CD4-positive, CD25-positive, alpha-beta regulatory T cell (primary cell): ENCODE measurements around the gene LOXHD1. TPM values are rescaled to one million over a fixed set of nuclear protein-coding genes. Genes with fewer than 3 reads are reported as not detected.

Experiments
- ATAC-seq, 2 donors: fragments of 150-1000 bp; cut with Tn5 transposase; one replicate each; pipeline ENCODE4 v1.10.0; 2021; ENCODE audit warnings: low read depth in 2 of 2, moderate number of reproducible peaks in 2 of 2, moderate library complexity in 1 of 2
- DNase-seq, 3 donors: peaks; one replicate each; pipeline versions ENCODE4 v3.0.0 to v3.0.0-alpha.2; 2012 to 2022; ENCODE audit warnings: mixed read lengths in 1 of 3
- H3K27ac ChIP-seq: one replicate; pipeline ENCODE4 v1.7.0; 2013; ENCODE audit warnings: mild to moderate bottlenecking, low read length; ENCODE audit not compliant: insufficient read depth, poor library complexity, severe bottlenecking
- H3K27me3 ChIP-seq: one replicate; pipeline ENCODE4 v1.7.0; 2013; ENCODE audit warnings: low read length; ENCODE audit not compliant: control insufficient read depth, insufficient read depth
- H3K36me3 ChIP-seq: one replicate; pipeline ENCODE4 v1.7.0; 2013; ENCODE audit warnings: mild to moderate bottlenecking, low read length, moderate library complexity; ENCODE audit not compliant: control insufficient read depth, insufficient read depth
- H3K4me1 ChIP-seq: 2 replicates; pipeline ENCODE4 v1.7.0; 2013; ENCODE audit warnings: mild to moderate bottlenecking, low read length; ENCODE audit not compliant: insufficient read depth, control insufficient read depth, poor library complexity, severe bottlenecking
- H3K4me3 ChIP-seq: one replicate; pipeline ENCODE4 v1.7.0; 2013; ENCODE audit warnings: low read depth, mild to moderate bottlenecking, low read length, moderate library complexity
- H3K9me3 ChIP-seq, 2 experiments: 1 replicate in 1 of 2; 2 replicates in 1 of 2; pipeline ENCODE4 v1.7.0; 2013; ENCODE audit warnings: low read length in 2 of 2, mild to moderate bottlenecking in 1 of 2, moderate library complexity in 1 of 2; ENCODE audit not compliant: control insufficient read depth in 2 of 2
- H3K27ac Mint-ChIP-seq, 3 donors: one replicate each; pipeline ENCODE4 v1.8.0; 2020 to 2022; ENCODE audit warnings: mild to moderate bottlenecking in 3 of 3, mixed read lengths in 3 of 3, moderate library complexity in 2 of 3
- H3K27me3 Mint-ChIP-seq: one replicate; pipeline ENCODE4 v1.8.0; 2022; ENCODE audit warnings: mild to moderate bottlenecking, mixed read lengths
- H3K36me3 Mint-ChIP-seq: one replicate; pipeline ENCODE4 v1.8.0; 2020; ENCODE audit warnings: mixed read lengths
- H3K4me1 Mint-ChIP-seq, 4 donors: one replicate each; pipeline ENCODE4 v1.8.0; 2020 to 2022; ENCODE audit warnings: mixed read lengths in 4 of 4, mild to moderate bottlenecking in 1 of 4
- H3K4me3 Mint-ChIP-seq, 4 donors: one replicate each; pipeline ENCODE4 v1.8.0; 2020 to 2022; ENCODE audit warnings: mild to moderate bottlenecking in 4 of 4, mixed read lengths in 4 of 4, moderate library complexity in 3 of 4
- H3K9me3 Mint-ChIP-seq, 7 donors: one replicate each; pipeline ENCODE4 v1.8.0; 2020 to 2022; ENCODE audit warnings: mixed read lengths in 7 of 7, mild to moderate bottlenecking in 3 of 7, moderate library complexity in 2 of 7
- polyA plus RNA-seq, 4 donors: library from polyadenylated mRNA; unstranded; fragments of 300-500 nt; fragmentation: Illumina TruSeq; gene quantifications; one replicate each; pipeline ENCODE4 v1.2.3, GENCODE V29; 2021
- total RNA-seq: library from RNA; stranded (reverse); gene quantifications from one replicate; pipeline ENCODE4 v1.2.3, GENCODE V29; 2022

The LOXHD1 gene
- total and polyA plus RNA-seq, 5 donors from 2014 or later: not detected

DNA sequence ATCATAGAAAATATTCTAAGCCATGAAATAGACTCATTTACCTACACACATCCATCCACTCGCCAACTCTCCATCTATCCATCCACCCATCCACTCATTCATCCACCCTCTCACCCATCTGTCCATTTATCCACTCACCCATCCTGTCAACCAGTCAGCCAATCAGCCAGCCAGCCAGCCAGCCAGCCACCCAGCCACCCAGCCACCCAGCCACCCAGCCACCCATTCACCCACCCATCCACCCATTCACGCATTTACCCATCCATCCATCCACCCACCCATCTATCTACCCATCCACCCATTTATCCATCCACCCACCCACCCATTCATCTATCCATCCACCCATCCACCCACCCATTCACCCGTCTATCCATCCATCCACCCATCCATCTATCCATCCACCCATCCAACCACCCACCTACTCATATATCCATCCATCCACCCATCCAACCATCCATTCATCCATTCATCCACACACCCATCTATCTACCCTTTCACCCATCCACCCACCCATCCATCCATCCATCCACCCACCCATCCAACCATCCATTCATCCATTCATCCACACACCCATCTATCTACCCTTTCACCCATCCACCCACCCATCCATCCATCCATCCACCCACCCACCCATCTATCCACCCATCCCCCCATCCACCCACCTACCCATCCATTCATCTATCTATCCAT lies 185.1 kb downstream of the LOXHD1 start:
- no peaks in the 10 kb centered on the region for H3K36me3 Mint-ChIP-seq
- DNase-seq: no peak
- Histone ChIP-seq H3K36me3 (no peaks in the 10 kb centered on the region), H3K4me3 (no peak overlapping the region), H3K4me1 (no peaks in the 10 kb centered on the region), H3K9me3 (no peaks in the 10 kb centered on the region), H3K27ac (no peak overlapping the region), H3K27me3 (no peaks in the 10 kb centered on the region)
- peaks cover 0 to 2% (median 0%) of the 10 kb centered on the region in 7 donors for H3K9me3 Mint-ChIP-seq
- no peak for ATAC-seq
- H3K27ac Mint-ChIP-seq: no peak overlapping the region
- H3K4me3 Mint-ChIP-seq: no peak overlapping the region
- H3K4me1 Mint-ChIP-seq: peaks cover 0 to 4% (median under 1%) of the 10 kb centered on the region in 4 donors
- no peaks in the 10 kb centered on the region for H3K27me3 Mint-ChIP-seq

DNA sequence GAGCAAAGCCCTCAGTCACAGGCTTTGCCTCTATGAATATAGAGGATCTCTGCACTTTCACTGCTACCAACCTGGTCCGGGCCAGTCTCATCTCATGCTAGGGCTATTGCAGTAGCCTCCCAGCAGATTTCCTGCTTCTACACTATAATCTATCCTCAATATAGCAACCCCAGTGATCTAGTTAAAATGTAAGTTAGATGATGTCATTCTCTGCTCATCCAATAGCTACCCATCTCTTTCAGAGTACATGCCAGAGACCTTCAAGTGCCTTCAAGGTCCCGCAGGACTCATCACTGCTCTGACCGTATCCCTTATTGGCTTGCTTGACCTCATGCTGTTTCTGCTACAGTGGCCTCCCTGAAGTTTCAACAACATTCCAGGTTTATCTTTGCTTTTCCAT lies 186.3 kb downstream of the LOXHD1 start:
- Histone ChIP-seq H3K4me1 (no peaks in the 10 kb centered on the region), H3K36me3 (no peaks in the 10 kb centered on the region), H3K9me3 (no peaks in the 10 kb centered on the region), H3K27me3 (no peaks in the 10 kb centered on the region), H3K4me3 (no peak overlapping the region), H3K27ac (no peak overlapping the region)
- peaks cover 0 to 4% (median under 1%) of the 10 kb centered on the region in 4 donors for H3K4me1 Mint-ChIP-seq
- no peak overlapping the region for H3K4me3 Mint-ChIP-seq
- DNase-seq (no peak), ATAC-seq (no peak)
- H3K27ac Mint-ChIP-seq: peak overlapping the region in 1 of 3 donors; percentile 20
- peaks cover 0 to 2% (median 0%) of the 10 kb centered on the region in 7 donors for H3K9me3 Mint-ChIP-seq
- H3K36me3 Mint-ChIP-seq: no peaks in the 10 kb centered on the region
- peaks cover 6% of the 10 kb centered on the region for H3K27me3 Mint-ChIP-seq

DNA sequence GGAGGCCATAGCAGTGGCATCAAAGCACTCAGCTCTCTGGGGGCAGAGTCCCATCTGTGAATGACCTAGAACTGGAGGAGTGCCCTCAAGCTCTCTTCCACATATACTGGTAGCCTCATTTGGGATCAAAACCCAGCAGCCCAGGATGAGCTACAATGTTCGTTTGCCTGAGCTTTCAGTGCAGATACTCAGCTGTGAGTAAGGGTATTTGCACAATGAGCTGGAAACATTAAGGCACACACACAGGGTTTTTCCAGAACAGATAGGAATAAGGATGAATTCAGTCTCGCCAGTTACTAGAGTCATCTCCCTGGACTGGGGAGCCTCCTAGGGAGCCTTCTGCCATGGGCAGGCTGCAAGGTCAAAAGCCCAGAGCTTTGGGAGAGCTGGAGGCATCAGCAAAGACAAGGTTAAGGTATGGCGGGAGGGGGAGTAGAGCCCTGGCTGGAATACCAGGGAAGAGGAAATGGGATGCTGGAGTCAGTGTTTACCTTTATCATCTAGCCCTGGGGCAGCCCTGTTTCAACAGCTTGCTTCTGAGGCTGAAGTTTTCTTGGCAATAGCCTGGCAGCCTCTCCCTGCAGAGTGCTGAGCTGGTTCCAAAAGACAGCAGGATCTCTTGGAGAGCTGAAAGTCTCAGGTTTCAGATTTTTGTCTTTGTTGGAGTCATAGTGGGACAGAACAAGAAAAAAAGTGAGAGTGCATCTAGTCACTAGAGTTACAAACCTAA lies 187.7 kb downstream of the LOXHD1 start:
- Mint-ChIP-seq H3K27me3 (peaks cover 10% of the 10 kb centered on the region), H3K4me1 (no peaks in the 10 kb centered on the region), H3K27ac (no peak overlapping the region), H3K4me3 (no peak overlapping the region), H3K9me3 (peaks cover 0 to 2% (median 0%) of the 10 kb centered on the region in 7 donors), H3K36me3 (no peaks in the 10 kb centered on the region)
- Histone ChIP-seq H3K9me3 (no peaks in the 10 kb centered on the region), H3K27me3 (no peaks in the 10 kb centered on the region), H3K4me1 (no peaks in the 10 kb centered on the region), H3K27ac (no peak overlapping the region), H3K36me3 (no peaks in the 10 kb centered on the region), H3K4me3 (no peak overlapping the region)
- DNase-seq (no peak), ATAC-seq (no peak)

DNA sequence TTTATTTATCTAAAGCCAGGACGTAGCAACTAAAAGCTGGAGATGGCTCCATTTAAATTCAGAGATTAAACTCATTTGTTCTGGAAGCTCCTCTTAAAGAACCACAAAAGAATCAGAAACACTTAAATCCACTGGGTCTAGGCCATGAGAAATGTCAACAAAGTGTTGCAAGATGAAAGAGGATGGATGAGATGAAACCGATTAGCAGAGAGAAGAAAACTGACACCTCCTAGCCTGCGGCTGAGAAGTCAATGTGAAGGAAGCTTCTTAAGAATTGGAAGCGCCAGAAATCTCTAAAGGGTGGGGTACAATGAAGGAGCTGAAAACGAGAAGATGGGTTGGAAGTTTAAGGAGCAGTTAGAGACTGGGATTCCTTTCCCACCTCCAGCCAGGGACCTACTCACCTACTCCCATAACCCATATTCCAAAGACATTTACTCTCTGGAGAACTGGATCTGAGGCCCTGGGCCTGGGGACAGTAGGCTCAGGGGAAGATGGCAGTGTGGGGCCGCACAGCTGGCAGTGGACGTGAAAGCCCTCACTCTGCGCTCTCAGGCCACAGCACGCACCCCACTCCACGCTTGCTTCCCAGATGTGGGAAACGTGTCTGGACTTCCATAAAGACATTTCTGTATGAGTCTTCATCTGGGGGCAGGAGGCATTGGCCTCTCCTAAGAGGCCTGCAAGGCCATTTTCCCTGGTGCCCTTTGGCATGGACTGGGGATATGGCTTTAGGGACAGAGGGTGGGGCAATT lies 188.4 kb downstream of the LOXHD1 start:
- Mint-ChIP-seq H3K4me3 (no peak overlapping the region), H3K27me3 (peaks cover 10% of the 10 kb centered on the region), H3K4me1 (no peaks in the 10 kb centered on the region), H3K36me3 (no peaks in the 10 kb centered on the region), H3K9me3 (peaks cover 0 to 2% (median 0%) of the 10 kb centered on the region in 7 donors), H3K27ac (no peak overlapping the region)
- Histone ChIP-seq H3K36me3 (no peaks in the 10 kb centered on the region), H3K27ac (no peak overlapping the region), H3K4me1 (no peaks in the 10 kb centered on the region), H3K9me3 (no peaks in the 10 kb centered on the region), H3K27me3 (no peaks in the 10 kb centered on the region), H3K4me3 (no peak overlapping the region)
- no peak for DNase-seq
- no peak for ATAC-seq

DNA sequence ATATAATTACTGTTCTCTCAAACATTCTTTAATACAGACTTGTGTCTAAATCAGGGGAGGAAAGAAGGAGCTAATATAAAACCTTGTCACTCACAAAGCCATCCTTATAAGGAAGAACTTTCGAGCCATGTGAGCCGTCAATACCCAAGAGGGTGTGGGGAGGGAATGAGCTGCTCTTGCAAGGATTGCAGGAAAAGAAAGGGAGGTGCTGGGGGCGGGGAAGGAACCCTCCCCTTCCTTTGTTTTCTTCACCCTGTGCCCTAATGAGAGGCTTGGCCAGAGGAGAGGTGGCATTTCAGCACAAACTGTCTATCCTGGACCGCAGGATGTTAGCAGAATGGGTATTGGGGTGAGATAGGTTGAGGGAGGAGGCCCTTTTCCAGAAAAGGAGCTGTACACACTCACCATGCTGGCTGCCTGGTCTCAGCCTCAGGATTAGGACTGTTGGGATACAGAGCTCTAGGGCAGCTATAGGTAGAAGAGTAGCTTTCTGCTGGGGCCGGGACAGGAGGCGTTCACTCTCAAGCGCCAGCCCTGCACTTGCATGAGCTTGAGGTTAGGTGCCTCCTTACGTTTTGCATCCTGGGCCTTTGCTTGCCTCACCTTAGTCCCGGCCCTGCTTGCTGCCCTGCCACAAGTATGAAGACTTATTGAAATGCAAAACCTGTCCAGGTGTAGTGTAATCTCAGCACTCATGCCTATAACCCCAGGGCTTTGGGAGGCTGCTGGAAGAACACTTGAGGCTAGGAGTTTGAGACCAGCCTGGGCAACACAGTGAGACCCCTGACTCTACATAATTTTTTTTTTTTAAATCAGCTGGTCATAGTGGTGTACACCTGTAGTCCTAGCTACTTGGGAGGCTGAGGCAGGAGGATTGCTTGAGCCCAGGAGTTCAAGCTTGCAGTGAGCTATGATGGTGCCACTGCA lies 190.5 kb downstream of the LOXHD1 start:
- DNase-seq: no peak
- H3K27me3 Mint-ChIP-seq: peaks cover 10% of the 10 kb centered on the region
- H3K36me3 Mint-ChIP-seq: no peaks in the 10 kb centered on the region

DNA sequence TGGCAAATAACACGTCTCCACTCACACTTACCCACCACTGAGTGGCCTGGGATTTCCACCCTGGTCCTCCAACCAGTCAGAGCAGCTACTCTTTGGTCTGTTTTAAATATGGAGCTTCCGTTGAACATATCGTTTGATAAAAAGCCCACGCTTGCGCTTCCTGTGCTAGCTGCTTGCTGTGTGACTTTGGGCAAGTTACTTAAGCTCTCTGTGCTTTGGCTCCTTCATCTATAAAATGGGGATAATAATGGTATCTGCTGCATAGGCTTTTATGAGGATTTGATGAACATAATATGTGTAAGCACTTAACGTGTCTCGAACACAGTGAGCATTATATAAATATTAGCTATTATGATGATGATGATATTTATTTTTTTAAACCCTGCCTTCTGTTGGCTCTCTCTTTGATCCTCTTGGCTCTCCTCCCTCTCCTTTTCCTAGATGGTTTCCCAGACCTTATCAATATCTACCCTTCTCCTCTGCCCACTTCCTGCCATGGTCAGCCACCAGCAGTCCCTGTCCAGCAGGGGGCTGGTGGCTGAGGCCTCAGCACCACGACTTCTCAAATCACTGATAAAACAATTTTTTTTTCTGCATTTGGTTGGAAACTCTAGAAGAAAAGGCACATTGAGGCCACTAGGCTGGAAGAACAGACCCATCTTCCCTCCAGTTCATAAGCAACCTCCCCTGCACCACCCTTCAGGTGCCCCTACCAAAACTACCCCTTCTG lies 191.9 kb downstream of the LOXHD1 start:
- Mint-ChIP-seq H3K4me1 (no peaks in the 10 kb centered on the region), H3K27me3 (peaks cover 10% of the 10 kb centered on the region), H3K9me3 (no peaks in the 10 kb centered on the region), H3K27ac (no peak overlapping the region), H3K4me3 (no peak overlapping the region), H3K36me3 (no peaks in the 10 kb centered on the region)
- H3K4me1 ChIP-seq: no peaks in the 10 kb centered on the region
- no peaks in the 10 kb centered on the region for H3K9me3 ChIP-seq
- ATAC-seq: no peak
- H3K27ac ChIP-seq: no peak overlapping the region
- H3K4me3 ChIP-seq: no peak overlapping the region
- H3K27me3 ChIP-seq: no peaks in the 10 kb centered on the region
- H3K36me3 ChIP-seq: no peaks in the 10 kb centered on the region
- no peak for DNase-seq

More for the DNA sequence above, 190.5 kb downstream of the LOXHD1 start:
- no peaks in the 10 kb centered on the region for H3K36me3 ChIP-seq
- Mint-ChIP-seq H3K4me3 (no peak overlapping the region), H3K4me1 (no peaks in the 10 kb centered on the region), H3K9me3 (no peaks in the 10 kb centered on the region), H3K27ac (no peak overlapping the region)
- H3K4me1 ChIP-seq: no peaks in the 10 kb centered on the region
- ATAC-seq: no peak
- H3K4me3 ChIP-seq: no peak overlapping the region
- H3K27me3 ChIP-seq: no peaks in the 10 kb centered on the region
- no peaks in the 10 kb centered on the region for H3K9me3 ChIP-seq
- no peak overlapping the region for H3K27ac ChIP-seq

DNA sequence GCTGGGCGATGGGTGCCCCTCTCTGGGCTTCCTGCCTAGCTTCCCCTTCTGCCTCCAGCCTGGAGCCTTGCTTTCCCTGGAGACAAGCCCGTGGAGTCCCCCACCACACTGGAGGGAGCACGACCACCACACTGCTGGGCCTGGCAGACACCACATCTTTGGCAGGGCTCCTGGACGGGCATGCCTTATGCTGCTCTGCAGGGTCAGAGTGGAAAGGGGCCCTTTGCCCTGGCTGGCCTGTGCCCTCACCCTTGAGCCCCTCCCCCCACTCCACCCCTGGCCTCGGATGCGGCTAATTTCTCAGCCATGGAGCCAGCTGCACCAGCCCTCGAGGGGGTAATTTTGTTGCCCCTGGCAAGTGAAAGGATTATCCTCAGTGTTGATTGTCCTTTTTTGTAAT lies 194.5 kb downstream of the LOXHD1 start:
- ATAC-seq (no peak), DNase-seq (no peak)
- H3K4me3 Mint-ChIP-seq: no peak overlapping the region
- H3K9me3 ChIP-seq: no peaks in the 10 kb centered on the region
- no peak overlapping the region for H3K27ac ChIP-seq
- no peaks in the 10 kb centered on the region for H3K36me3 Mint-ChIP-seq
- no peak overlapping the region for H3K27ac Mint-ChIP-seq
- no peaks in the 10 kb centered on the region for H3K4me1 Mint-ChIP-seq
- no peaks in the 10 kb centered on the region for H3K9me3 Mint-ChIP-seq
- peaks cover 15% of the 10 kb centered on the region for H3K27me3 Mint-ChIP-seq
- H3K4me3 ChIP-seq: no peak overlapping the region
- H3K27me3 ChIP-seq: no peaks in the 10 kb centered on the region
- H3K36me3 ChIP-seq: no peaks in the 10 kb centered on the region
- H3K4me1 ChIP-seq: no peaks in the 10 kb centered on the region
